H9 (cell line): ENCODE data around the gene ACADL. TPM values are rescaled to one million over a fixed set of nuclear protein-coding genes. Genes with fewer than 3 reads are reported as not detected.

ENCODE experiments used
- DNase-seq: peaks from one replicate; pipeline ENCODE4 v3.0.0-alpha.2; 2017
- H2AFZ ChIP-seq: one replicate; pipeline ENCODE4 v1.6.1; 2013; ENCODE audit warnings: mild to moderate bottlenecking, low read length, control low read depth, moderate library complexity
- H2AK5ac ChIP-seq: 2 replicates; pipeline ENCODE4 v1.6.1; 2013; ENCODE audit warnings: low read length, control low read depth, mixed read lengths; ENCODE audit not compliant: insufficient read length
- H2BK120ac ChIP-seq: one replicate; pipeline ENCODE4 v1.6.1; 2013; ENCODE audit warnings: low read depth, mild to moderate bottlenecking, low read length, control low read depth, inconsistent platforms; ENCODE audit not compliant: poor library complexity, severe bottlenecking
- H2BK12ac ChIP-seq: 2 replicates; pipeline ENCODE4 v1.6.1; 2013; ENCODE audit warnings: low read length, control low read depth, mixed read lengths, low read depth; ENCODE audit not compliant: insufficient read length
- H2BK15ac ChIP-seq: 2 replicates; pipeline ENCODE4 v1.6.1; 2013; ENCODE audit warnings: low read depth, low read length, control low read depth
- H2BK20ac ChIP-seq: one replicate; pipeline ENCODE4 v1.6.1; 2013; ENCODE audit warnings: low read depth, mild to moderate bottlenecking, low read length, control low read depth, inconsistent platforms; ENCODE audit not compliant: poor library complexity, severe bottlenecking
- H2BK5ac ChIP-seq: 2 replicates; pipeline ENCODE4 v1.6.1; 2013; ENCODE audit warnings: low read length, control low read depth, mixed read lengths; ENCODE audit not compliant: insufficient read length
- H3K14ac ChIP-seq: 2 replicates; pipeline ENCODE4 v1.6.1; 2013; ENCODE audit warnings: low read length, control low read depth; ENCODE audit not compliant: insufficient read depth
- H3K18ac ChIP-seq: 2 replicates; pipeline ENCODE4 v1.6.1; 2013; ENCODE audit warnings: low read depth, mild to moderate bottlenecking, mixed read lengths, low read length, control low read depth; ENCODE audit not compliant: insufficient read length
- H3K23ac ChIP-seq: 2 replicates; pipeline ENCODE4 v1.6.1; 2013; ENCODE audit warnings: low read length, control low read depth, mixed read lengths, low read depth; ENCODE audit not compliant: insufficient read length
- H3K23me2 ChIP-seq: 2 replicates; pipeline ENCODE4 v1.6.1; 2013; ENCODE audit warnings: low read depth, mild to moderate bottlenecking, mixed read lengths, low read length, control low read depth; ENCODE audit not compliant: insufficient read length, poor library complexity, severe bottlenecking
- H3K27ac ChIP-seq: 2 replicates; pipeline ENCODE4 v1.5.1; 2013; ENCODE audit warnings: low read length, control low read depth, mixed read lengths, low read depth; ENCODE audit not compliant: insufficient read length
- H3K27me3 ChIP-seq: 2 replicates; pipeline ENCODE4 v1.6.1; 2013; ENCODE audit warnings: low read length, control low read depth, inconsistent platforms; ENCODE audit not compliant: insufficient read depth
- H3K4ac ChIP-seq: 2 replicates; pipeline ENCODE4 v1.6.1; 2013; ENCODE audit warnings: low read depth, mild to moderate bottlenecking, control low read depth, inconsistent platforms, low read length, moderate library complexity
- H3K4me1 ChIP-seq: 2 replicates; pipeline ENCODE4 v1.6.1; 2013; ENCODE audit warnings: low read length, control low read depth, inconsistent platforms; ENCODE audit not compliant: insufficient read depth
- H3K4me2 ChIP-seq: 2 replicates; pipeline ENCODE4 v1.6.1; 2013; ENCODE audit warnings: low read length, control low read depth, mixed read lengths; ENCODE audit not compliant: insufficient read length, insufficient read depth
- H3K56ac ChIP-seq: 2 replicates; pipeline ENCODE4 v1.6.1; 2013; ENCODE audit warnings: low read depth, mild to moderate bottlenecking, mixed read lengths, low read length, control low read depth; ENCODE audit not compliant: insufficient read length
- H3K79me1 ChIP-seq: 2 replicates; pipeline ENCODE4 v1.6.1; 2013; ENCODE audit warnings: low read depth, mild to moderate bottlenecking, moderate library complexity, low read length, control low read depth, inconsistent platforms; ENCODE audit not compliant: insufficient read depth, poor library complexity, severe bottlenecking
- H3K79me2 ChIP-seq: 2 replicates; pipeline ENCODE4 v1.6.1; 2013; ENCODE audit warnings: low read length, control low read depth, inconsistent platforms; ENCODE audit not compliant: insufficient read depth
- H3K9ac ChIP-seq: 2 replicates; pipeline ENCODE4 v1.6.1; 2013; ENCODE audit warnings: low read length, control low read depth, mixed read lengths; ENCODE audit not compliant: insufficient read length; ENCODE audit errors: extremely low read depth
- H3K9me3 ChIP-seq: one replicate; pipeline ENCODE4 v1.6.1; 2013; ENCODE audit warnings: low read depth, low read length, inconsistent platforms; ENCODE audit not compliant: control insufficient read depth
- H3T11ph ChIP-seq: one replicate; pipeline ENCODE4 v1.6.1; 2013; ENCODE audit warnings: mild to moderate bottlenecking, low read length, control low read depth, inconsistent platforms
- H4K20me1 ChIP-seq: one replicate; pipeline ENCODE4 v1.6.1; 2013; ENCODE audit not compliant: control insufficient read depth, insufficient read length, insufficient read depth
- H4K5ac ChIP-seq: 2 replicates; pipeline ENCODE4 v1.6.1; 2013; ENCODE audit warnings: low read depth, mild to moderate bottlenecking, mixed read lengths, low read length, control low read depth; ENCODE audit not compliant: insufficient read length
- H4K8ac ChIP-seq: replicated peaks from 2 replicates; pipeline ENCODE4 v1.6.1; 2013; ENCODE audit warnings: low read length, control low read depth, mixed read lengths, low read depth; ENCODE audit not compliant: insufficient read length
- H4K91ac ChIP-seq: 2 replicates; pipeline ENCODE4 v1.6.1; 2013; ENCODE audit warnings: low read depth, mild to moderate bottlenecking, moderate library complexity, mixed read lengths, low read length, control low read depth; ENCODE audit not compliant: insufficient read length
- H3K27ac Mint-ChIP-seq, 3 experiments: 2 replicates in 2 of 3; 3 replicates in 1 of 3; pipeline ENCODE4 v1.8.0; 2020 to 2021; ENCODE audit warnings: mixed read lengths in 3 of 3, mild to moderate bottlenecking in 1 of 3, moderate library complexity in 1 of 3
- H3K27me3 Mint-ChIP-seq: 2 replicates; pipeline ENCODE4 v1.8.0; 2021; ENCODE audit warnings: low read depth, mild to moderate bottlenecking, moderate library complexity, mixed read lengths
- H3K36me3 Mint-ChIP-seq, 3 experiments: 2 replicates in 2 of 3; 3 replicates in 1 of 3; pipeline ENCODE4 v1.8.0; 2020 to 2021; ENCODE audit warnings: low read depth in 3 of 3, mixed read lengths in 3 of 3; ENCODE audit not compliant: insufficient read depth in 1 of 3
- H3K4me1 Mint-ChIP-seq, 2 experiments: 2 replicates each; pipeline ENCODE4 v1.8.0; 2020; ENCODE audit warnings: mixed read lengths in 2 of 2
- H3K4me3 Mint-ChIP-seq, 2 experiments: 2 replicates in 1 of 2; 3 replicates in 1 of 2; pipeline ENCODE4 v1.8.0; 2020 to 2021; ENCODE audit warnings: mild to moderate bottlenecking in 2 of 2, mixed read lengths in 2 of 2, moderate library complexity in 1 of 2
- H3K9me3 Mint-ChIP-seq, 2 experiments: 2 replicates in 1 of 2; 3 replicates in 1 of 2; pipeline ENCODE4 v1.8.0; 2020; ENCODE audit warnings: mild to moderate bottlenecking in 2 of 2, mixed read lengths in 2 of 2, moderate library complexity in 1 of 2
- WGBS: extraction: QIAGEN DNeasy Blood & Tissue Kit; methylation state at CpG from one replicate; pipeline ENCODE4 v1.1.7; 2013; ENCODE audit warnings: missing lambda C conversion rate, low lambda C conversion rate, mixed read lengths; ENCODE audit not compliant: insufficient read length; ENCODE audit errors: extremely low coverage; 5-methylcytosine and 5-hydroxymethylcytosine counted together
- total RNA-seq: library from RNA; stranded (reverse); gene quantifications from 2 replicates; pipeline ENCODE4 v1.2.1, GENCODE V29; 2021
- TF ChIP-seq, protein P1 (sequence below): fragments of 200-600 bp; sonication (generic); conservative IDR thresholded peaks from 3 replicates; pipeline ENCODE4 v1.8.0; 2021; ENCODE audit warnings: antibody characterized with exemption, mild to moderate bottlenecking

The ACADL gene
- total RNA-seq, 1 experiment from 2014 or later = 0.26 TPM

DNA sequence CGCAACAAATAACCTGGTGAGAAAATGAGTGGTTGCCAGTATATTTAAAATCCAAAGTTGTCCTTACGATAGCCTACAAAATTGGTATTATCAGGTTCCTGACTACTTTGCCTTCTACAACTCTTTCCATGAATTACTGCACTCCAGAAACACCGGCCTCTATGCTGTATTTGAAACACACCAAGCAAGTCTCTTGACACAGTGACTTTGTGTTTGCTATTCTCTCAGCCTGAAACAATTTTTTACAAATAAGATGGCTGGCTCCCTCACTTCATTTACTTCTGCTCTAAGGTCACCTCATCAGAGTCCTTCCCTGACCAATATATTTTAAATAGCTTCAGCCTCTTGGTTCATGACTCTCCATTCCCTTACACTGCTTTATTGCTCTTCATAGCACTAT lies 66.2 kb downstream of the ACADL start:
- H3K23ac ChIP-seq = no peak overlapping the region
- H2BK5ac ChIP-seq = no peak overlapping the region
- H3K79me2 ChIP-seq = no peaks in the 10 kb centered on the region
- no peak overlapping the region for H2BK120ac ChIP-seq
- H3K18ac ChIP-seq = no peak overlapping the region
- Mint-ChIP-seq H3K36me3 (peaks cover 0 to 5% (median 4%) of the 10 kb centered on the region in 3 experiments; a peak in 3 of 7 replicates), H3K27me3 (no peaks in the 10 kb centered on the region), H3K4me3 (no peak overlapping the region), H3K9me3 (no peaks in the 10 kb centered on the region), H3K4me1 (peaks cover 13 to 23% of the 10 kb centered on the region in 2 experiments), H3K27ac (no peak overlapping the region; a peak in 1 of 7 replicates)
- no peak overlapping the region for H2BK12ac ChIP-seq
- H2BK20ac ChIP-seq = no peak overlapping the region
- H3K23me2 ChIP-seq = no peaks in the 10 kb centered on the region
- no peak overlapping the region for H3K9ac ChIP-seq
- H3K4ac ChIP-seq = no peak overlapping the region
- no peak overlapping the region for H4K8ac ChIP-seq
- H3K56ac ChIP-seq = no peak overlapping the region
- H2AK5ac ChIP-seq = no peak overlapping the region
- H3K9me3 ChIP-seq = no peaks in the 10 kb centered on the region
- no peaks in the 10 kb centered on the region for H3K27me3 ChIP-seq
- no CpG with 5 or more reads among the region's 3 CpGs for WGBS
- no peaks in the 10 kb centered on the region for H3K4me1 ChIP-seq
- no peaks in the 10 kb centered on the region for H4K20me1 ChIP-seq
- peaks cover 7% of the 10 kb centered on the region for H3K79me1 ChIP-seq
- H3K4me2 ChIP-seq = no peak overlapping the region
- no peak overlapping the region for H4K91ac ChIP-seq
- no peak overlapping the region for H2AFZ ChIP-seq
- no peak for DNase-seq
- H3K27ac ChIP-seq = no peak overlapping the region
- no peak overlapping the region for H4K5ac ChIP-seq
- no peak overlapping the region for H2BK15ac ChIP-seq
- no peak overlapping the region for H3T11ph ChIP-seq
- TF ChIP-seq, protein P1, sequence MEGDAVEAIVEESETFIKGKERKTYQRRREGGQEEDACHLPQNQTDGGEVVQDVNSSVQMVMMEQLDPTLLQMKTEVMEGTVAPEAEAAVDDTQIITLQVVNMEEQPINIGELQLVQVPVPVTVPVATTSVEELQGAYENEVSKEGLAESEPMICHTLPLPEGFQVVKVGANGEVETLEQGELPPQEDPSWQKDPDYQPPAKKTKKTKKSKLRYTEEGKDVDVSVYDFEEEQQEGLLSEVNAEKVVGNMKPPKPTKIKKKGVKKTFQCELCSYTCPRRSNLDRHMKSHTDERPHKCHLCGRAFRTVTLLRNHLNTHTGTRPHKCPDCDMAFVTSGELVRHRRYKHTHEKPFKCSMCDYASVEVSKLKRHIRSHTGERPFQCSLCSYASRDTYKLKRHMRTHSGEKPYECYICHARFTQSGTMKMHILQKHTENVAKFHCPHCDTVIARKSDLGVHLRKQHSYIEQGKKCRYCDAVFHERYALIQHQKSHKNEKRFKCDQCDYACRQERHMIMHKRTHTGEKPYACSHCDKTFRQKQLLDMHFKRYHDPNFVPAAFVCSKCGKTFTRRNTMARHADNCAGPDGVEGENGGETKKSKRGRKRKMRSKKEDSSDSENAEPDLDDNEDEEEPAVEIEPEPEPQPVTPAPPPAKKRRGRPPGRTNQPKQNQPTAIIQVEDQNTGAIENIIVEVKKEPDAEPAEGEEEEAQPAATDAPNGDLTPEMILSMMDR = no peak
- H3K14ac ChIP-seq = no peak overlapping the region
